Smooth muscle cell of the coronary artery (primary cell): ENCODE measurements around the gene TFAM. TPM values are rescaled to one million over a fixed set of nuclear protein-coding genes. Genes with fewer than 3 reads are reported as not detected.

Experiments
- total RNA-seq: library from RNA; depleted of rRNA; stranded (reverse); fragments of >200 nt; gene quantifications from 2 replicates; pipeline ENCODE4 v1.2.3, GENCODE V29; 2014; ENCODE audit warnings: low replicate concordance

Gene TFAM
- 11.7 and 21.0 TPM in 2 replicates for total RNA-seq

DNA sequence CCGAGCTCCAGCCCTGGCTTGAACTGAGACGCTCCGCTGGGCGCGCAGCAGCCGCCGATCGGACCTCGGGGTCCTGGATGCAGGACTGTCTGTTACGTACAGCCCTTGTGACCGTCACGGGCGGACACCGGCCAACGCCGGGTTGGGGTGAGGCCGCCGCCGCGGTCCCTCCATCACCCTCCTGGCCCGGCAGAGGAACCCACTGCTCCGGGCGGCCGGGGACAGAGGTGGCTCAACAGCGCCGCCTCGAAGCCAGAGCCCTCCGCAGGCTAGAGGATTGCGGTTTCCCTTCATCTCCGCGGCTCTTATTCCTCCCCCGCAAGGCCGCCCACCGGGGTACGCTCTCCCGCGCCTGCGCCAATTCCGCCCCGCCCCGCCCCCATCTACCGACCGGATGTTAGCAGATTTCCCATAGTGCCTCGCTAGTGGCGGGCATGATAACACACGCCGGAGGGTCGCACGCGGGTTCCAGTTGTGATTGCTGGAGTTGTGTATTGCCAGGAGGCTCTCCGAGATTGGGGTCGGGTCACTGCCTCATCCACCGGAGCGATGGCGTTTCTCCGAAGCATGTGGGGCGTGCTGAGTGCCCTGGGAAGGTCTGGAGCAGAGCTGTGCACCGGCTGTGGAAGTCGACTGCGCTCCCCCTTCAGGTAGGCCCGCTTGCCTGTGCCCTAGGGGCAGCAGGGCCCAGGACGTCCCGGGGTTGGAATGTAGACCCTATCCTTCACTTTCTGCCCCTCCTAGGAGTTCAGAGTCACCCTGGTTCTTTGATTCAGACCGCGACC is at the start of gene TFAM:
Gene TFAM (plus strand): TSS at position 412 of the 785 bp plus-strand sequence. CDS start 138 bp downstream, at position 550.

Other genes with a start within 250 kb of the TFAM start
- 2.6 and 3.8 TPM in 2 replicates for gene IPMK, start 117.5 kb upstream of the TFAM start, total RNA-seq
- gene CISD1, start 116.2 kb upstream of the TFAM start, total RNA-seq = 21.5 and 25.6 TPM in 2 replicates
- gene UBE2D1, start 50.4 kb upstream of the TFAM start, total RNA-seq = 7.1 and 7.3 TPM in 2 replicates
- 91.9 and 102 TPM in 2 replicates for gene BICC1, start 127.5 kb downstream of the TFAM start, total RNA-seq